Trophoblast cell (in vitro differentiated cells and primary cell): ENCODE results near the gene TRAF6.

Experiments
- DNase-seq, 2 donors: peaks; one replicate each; pipeline ENCODE4 v3.0.0-alpha.2; 2016
- H2AFZ ChIP-seq: 2 replicates; pipeline ENCODE4 v1.6.1; 2013; ENCODE audit warnings: low read length, moderate library complexity, mild to moderate bottlenecking; ENCODE audit not compliant: insufficient read depth, poor library complexity
- H2AK5ac ChIP-seq: 2 replicates; pipeline ENCODE4 v1.6.1; 2013; ENCODE audit warnings: mild to moderate bottlenecking, low read length
- H2BK120ac ChIP-seq: 2 replicates; pipeline ENCODE4 v1.6.1; 2013; ENCODE audit warnings: low read length, mild to moderate bottlenecking, moderate library complexity; ENCODE audit not compliant: insufficient read depth, poor library complexity
- H2BK12ac ChIP-seq: 2 replicates; pipeline ENCODE4 v1.6.1; 2013; ENCODE audit warnings: mild to moderate bottlenecking, low read length, moderate library complexity
- H2BK5ac ChIP-seq: 2 replicates; pipeline ENCODE4 v1.6.1; 2013; ENCODE audit warnings: low read length, low read depth, moderate library complexity, mild to moderate bottlenecking; ENCODE audit not compliant: poor library complexity
- H3K14ac ChIP-seq: 2 replicates; pipeline ENCODE4 v1.6.1; 2013; ENCODE audit warnings: mild to moderate bottlenecking, low read length
- H3K18ac ChIP-seq: 2 replicates; pipeline ENCODE4 v1.6.1; 2013; ENCODE audit warnings: mild to moderate bottlenecking, low read length
- H3K23ac ChIP-seq: 2 replicates; pipeline ENCODE4 v1.6.1; 2013; ENCODE audit warnings: low read length
- H3K27ac ChIP-seq: 2 replicates; pipeline ENCODE4 v1.5.1; 2013; ENCODE audit warnings: low read depth, mild to moderate bottlenecking, inconsistent platforms, low read length, moderate library complexity
- H3K27me3 ChIP-seq: 2 replicates; pipeline ENCODE4 v1.6.1; 2013; ENCODE audit warnings: inconsistent platforms, mild to moderate bottlenecking, low read length, moderate library complexity; ENCODE audit not compliant: insufficient read depth
- H3K36me3 ChIP-seq, 2 experiments: 1 replicate in 1 of 2; 2 replicates in 1 of 2; pipeline ENCODE4 v1.6.1; 2013; ENCODE audit warnings: low read length in 2 of 2, mild to moderate bottlenecking in 2 of 2, moderate library complexity in 1 of 2; ENCODE audit not compliant: insufficient read depth in 2 of 2, control insufficient read depth in 1 of 2
- H3K4ac ChIP-seq: 2 replicates; pipeline ENCODE4 v1.6.1; 2013; ENCODE audit warnings: low read depth, mild to moderate bottlenecking, low read length, moderate library complexity
- H3K4me1 ChIP-seq, 2 experiments: 1 replicate in 1 of 2; 2 replicates in 1 of 2; pipeline ENCODE4 v1.6.1; 2013; ENCODE audit warnings: low read length in 2 of 2, mild to moderate bottlenecking in 2 of 2, moderate library complexity in 1 of 2; ENCODE audit not compliant: insufficient read depth in 2 of 2, control insufficient read depth in 1 of 2
- H3K4me2 ChIP-seq: 2 replicates; pipeline ENCODE4 v1.6.1; 2013; ENCODE audit warnings: inconsistent platforms, mild to moderate bottlenecking, low read length, moderate library complexity
- H3K4me3 ChIP-seq: 2 replicates; pipeline ENCODE4 v1.5.1; 2013; ENCODE audit warnings: mild to moderate bottlenecking, low read depth, low read length, inconsistent platforms
- H3K79me1 ChIP-seq: one replicate; pipeline ENCODE4 v1.6.1; 2013; ENCODE audit warnings: low read length
- H3K79me2 ChIP-seq: 2 replicates; pipeline ENCODE4 v1.6.1; 2013; ENCODE audit warnings: low read length, mild to moderate bottlenecking; ENCODE audit not compliant: control insufficient read depth, insufficient read depth, poor library complexity
- H3K9ac ChIP-seq: 2 replicates; pipeline ENCODE4 v1.6.1; 2013; ENCODE audit warnings: mild to moderate bottlenecking, low read length
- H3K9me3 ChIP-seq: 2 replicates; pipeline ENCODE4 v1.6.1; 2013; ENCODE audit warnings: low read depth, mild to moderate bottlenecking, control low read depth, inconsistent platforms, low read length; ENCODE audit not compliant: insufficient read depth
- H4K12ac ChIP-seq: 2 replicates; pipeline ENCODE4 v1.6.1; 2013; ENCODE audit warnings: low read depth, mild to moderate bottlenecking, low read length, moderate library complexity
- H4K8ac ChIP-seq: 2 replicates; pipeline ENCODE4 v1.6.1; 2013; ENCODE audit warnings: low read depth, mild to moderate bottlenecking, low read length, moderate library complexity
- H4K91ac ChIP-seq: one replicate; pipeline ENCODE4 v1.6.1; 2013; ENCODE audit warnings: low read depth, mild to moderate bottlenecking, low read length, moderate library complexity
- WGBS: extraction: QIAGEN DNeasy Blood & Tissue Kit; methylation state at CpG from one replicate; pipeline ENCODE4 v1.1.7; 2013; ENCODE audit warnings: missing lambda C conversion rate; ENCODE audit not compliant: insufficient read length, insufficient coverage; ENCODE audit errors: extremely low coverage; 5-methylcytosine and 5-hydroxymethylcytosine counted together

TRAF6 gene

DNA sequence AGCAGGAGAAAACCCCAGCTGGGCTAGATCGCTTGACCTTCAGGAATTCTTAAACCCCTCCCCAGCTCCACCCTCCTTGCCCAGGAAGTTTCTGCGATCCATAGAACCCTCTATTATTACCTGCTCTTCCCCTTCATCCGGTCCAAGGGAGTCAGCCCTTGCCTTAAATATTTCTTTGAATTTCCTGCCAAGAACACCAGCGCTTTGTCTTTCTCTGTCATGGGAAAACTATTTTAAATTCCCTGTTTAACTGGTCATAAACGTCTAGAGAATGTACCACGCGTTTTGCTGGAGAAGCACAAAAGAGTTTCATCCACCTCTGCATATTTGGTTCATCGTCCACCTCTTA lies 496 bp upstream of the TRAF6 start:
- WGBS, result no CpG with 5 or more reads among the region's 8 CpGs
- peak; percentile 68 to 87 for DNase-seq
- Histone ChIP-seq H3K4me2 (peak overlapping the region; percentile 94), H4K91ac (peak overlapping the region; percentile 77), H3K36me3 (no peaks in the 10 kb centered on the region), H3K9me3 (peaks cover 3% of the 10 kb centered on the region), H3K14ac (peak overlapping the region; percentile 59), H3K4ac (no peak overlapping the region), H3K23ac (no peak overlapping the region), H2BK12ac (no peak overlapping the region), H3K4me3 (peak overlapping the region; percentile 99), H3K4me1 (peaks cover 0 to 4% of the 10 kb centered on the region in 2 experiments), H2BK120ac (peak overlapping the region; percentile 67), H3K27me3 (no peaks in the 10 kb centered on the region), H2AFZ (peak overlapping the region; percentile 81), H2BK5ac (no peak overlapping the region), H3K9ac (no peak overlapping the region), H4K12ac (peak overlapping the region; percentile 67), H3K79me1 (peaks cover 11% of the 10 kb centered on the region), H3K18ac (no peak overlapping the region), H4K8ac (peak overlapping the region; percentile 95), H3K27ac (no peak overlapping the region), H3K79me2 (peaks cover 6% of the 10 kb centered on the region), H2AK5ac (no peak overlapping the region)

DNA sequence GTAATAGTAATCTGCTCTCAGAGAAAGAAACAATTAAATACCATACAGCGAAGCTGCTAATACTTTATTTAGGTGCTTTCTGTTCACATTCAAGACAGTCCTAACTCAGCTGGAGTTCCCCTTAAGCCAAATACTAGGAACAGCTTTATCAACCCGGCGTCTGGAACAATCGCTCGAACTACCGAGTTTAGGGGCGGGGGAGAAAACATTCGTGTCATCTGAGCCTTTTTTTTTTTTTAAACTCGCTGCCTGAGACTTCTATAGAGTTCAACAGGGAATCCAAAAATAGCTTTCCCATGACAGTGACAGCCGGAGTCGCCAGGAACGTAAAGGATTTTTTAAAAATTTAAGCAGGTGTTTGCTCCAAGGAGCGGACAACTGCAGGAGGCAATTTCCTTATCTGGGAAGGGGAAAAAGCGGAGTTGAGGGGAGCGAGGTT lies 852 bp downstream of the TRAF6 start:
- no CpG with 5 or more reads among the region's 15 CpGs for WGBS
- peak overlapping the region; percentile 95 for H3K18ac ChIP-seq
- no peaks in the 10 kb centered on the region for H3K27me3 ChIP-seq
- no peaks in the 10 kb centered on the region for H3K36me3 ChIP-seq
- peak overlapping the region; percentile 21 for H2BK120ac ChIP-seq
- peaks cover 3% of the 10 kb centered on the region for H3K9me3 ChIP-seq
- peak overlapping the region; percentile 8 for H2BK5ac ChIP-seq
- DNase-seq, result peak; percentile 77 to 90
- no peak overlapping the region for H2BK12ac ChIP-seq
- H4K91ac ChIP-seq, result peak overlapping the region; percentile 89
- H2AK5ac ChIP-seq, result no peak overlapping the region
- H4K8ac ChIP-seq, result peak overlapping the region; percentile 95
- peak overlapping the region; percentile 97 for H3K14ac ChIP-seq
- H3K4ac ChIP-seq, result peak overlapping the region; percentile 85
- peak overlapping the region; percentile 99 for H3K4me3 ChIP-seq
- peak overlapping the region; percentile 62 for H3K4me2 ChIP-seq
- peaks cover 0 to 4% of the 10 kb centered on the region in 2 experiments for H3K4me1 ChIP-seq
- H3K27ac ChIP-seq, result no peak overlapping the region
- H4K12ac ChIP-seq, result no peak overlapping the region
- H3K23ac ChIP-seq, result no peak overlapping the region
- peak overlapping the region; percentile 97 for H3K9ac ChIP-seq
- H3K79me1 ChIP-seq, result peaks cover 11% of the 10 kb centered on the region
- H3K79me2 ChIP-seq, result peaks cover 6% of the 10 kb centered on the region
- H2AFZ ChIP-seq, result peak overlapping the region; percentile 81

DNA sequence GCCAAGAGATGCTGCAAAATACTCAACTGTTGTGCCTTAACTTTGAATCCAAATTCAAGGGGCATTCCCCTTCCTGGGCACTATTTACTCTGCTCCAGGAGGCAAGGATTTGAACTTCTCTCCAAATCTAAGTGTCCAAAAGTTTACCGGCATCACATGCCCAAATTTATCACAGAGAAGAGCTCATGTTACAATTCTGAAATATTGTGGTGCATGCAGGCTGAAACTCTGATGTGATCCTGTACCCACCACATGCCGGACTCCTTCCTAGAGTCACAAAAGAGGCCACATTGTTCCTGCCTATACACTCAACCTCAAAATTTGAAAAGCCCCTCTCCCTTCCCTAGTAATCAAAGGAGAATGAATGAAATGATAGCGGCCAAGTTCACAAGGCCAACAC lies 1.3 kb downstream of the TRAF6 start:
- Histone ChIP-seq H3K4me2 (peak overlapping the region; percentile 62), H2AFZ (no peak overlapping the region), H3K4ac (peak overlapping the region; percentile 24), H3K27me3 (no peaks in the 10 kb centered on the region), H4K8ac (no peak overlapping the region), H3K79me1 (peaks cover 11% of the 10 kb centered on the region), H2BK12ac (no peak overlapping the region), H2BK120ac (no peak overlapping the region), H3K79me2 (peaks cover 6% of the 10 kb centered on the region), H3K23ac (no peak overlapping the region), H3K4me1 (peaks cover 0 to 4% of the 10 kb centered on the region in 2 experiments), H2BK5ac (no peak overlapping the region), H3K4me3 (no peak overlapping the region), H3K36me3 (no peaks in the 10 kb centered on the region), H3K14ac (no peak overlapping the region), H3K18ac (no peak overlapping the region), H3K9me3 (peaks cover under 1% of the 10 kb centered on the region), H4K12ac (no peak overlapping the region), H2AK5ac (no peak overlapping the region), H3K9ac (no peak overlapping the region), H4K91ac (no peak overlapping the region), H3K27ac (no peak overlapping the region)
- DNase-seq, result no peak
- no CpG with 5 or more reads among the region's 3 CpGs for WGBS

- Histone ChIP-seq H2BK5ac (no peak overlapping the region), H3K79me1 (peaks cover 11% of the 10 kb centered on the region), H4K8ac (no peak overlapping the region), H3K36me3 (peaks cover 0 to 1% of the 10 kb centered on the region in 2 experiments), H3K4me1 (peaks cover 0 to 4% of the 10 kb centered on the region in 2 experiments), H3K4me2 (no peak overlapping the region), H3K4ac (no peak overlapping the region), H2BK12ac (no peak overlapping the region), H3K4me3 (no peak overlapping the region), H2AK5ac (no peak overlapping the region), H4K91ac (no peak overlapping the region), H3K14ac (no peak overlapping the region), H3K23ac (no peak overlapping the region), H3K79me2 (peaks cover 6% of the 10 kb centered on the region), H3K9ac (no peak overlapping the region), H3K27me3 (no peaks in the 10 kb centered on the region), H2AFZ (no peak overlapping the region), H3K9me3 (no peaks in the 10 kb centered on the region), H3K27ac (no peak overlapping the region), H3K18ac (no peak overlapping the region), H2BK120ac (no peak overlapping the region), H4K12ac (no peak overlapping the region)
- no CpG with 5 or more reads among the region's 7 CpGs for WGBS
- no peak for DNase-seq
Observed at GRCh38 chr11:36507824-36508489, 2.1 kb downstream of the TRAF6 start.
